ENCODE data around the gene CCDC157. TPM values are rescaled to one million over a fixed set of nuclear protein-coding genes. Genes with fewer than 3 reads are reported as not detected.

CCDC157 gene
- total and polyA plus RNA-seq, 2 donors (not counting 1 experiment from before 2014, with no cell fraction given) = 3.6 to 6.4 TPM

DNA sequence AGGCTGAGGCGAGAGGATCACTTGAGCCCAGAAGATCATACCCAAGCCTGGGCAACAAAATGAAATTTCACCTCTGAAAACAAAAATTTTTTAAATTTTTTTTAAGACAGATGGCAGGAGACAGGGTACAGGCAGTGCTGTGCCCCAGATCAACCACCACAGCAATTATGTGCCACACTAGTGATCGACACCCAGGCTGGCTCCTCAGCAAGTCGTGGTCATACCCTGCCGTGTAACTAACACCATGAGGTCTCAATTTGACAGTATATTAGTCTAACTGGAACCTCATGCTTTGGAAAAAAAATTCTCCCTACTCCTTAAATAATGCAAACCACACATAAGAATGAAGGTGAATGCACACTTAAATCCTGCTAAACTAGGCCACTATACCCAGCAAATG lies 8.4 kb upstream of the CCDC157 start:
- Mint-ChIP-seq H3K27me3 (no peaks in the 10 kb centered on the region), H3K4me3 (no peak overlapping the region), H3K27ac (peak overlapping the region; percentile 17), H3K9me3 (ENCODE audit: insufficient read depth) (no peaks in the 10 kb centered on the region), H3K4me1 (peaks cover 27% of the 10 kb centered on the region)
- Histone ChIP-seq H3K27me3 (replicated peaks in 1 of 4; ENCODE audit: control extremely low read depth in 1 of 4, control insufficient read depth in 3 of 4, insufficient read depth in 4 of 4, low read length in 3 of 4) (no peaks in the 10 kb centered on the region), H2AFZ (ENCODE audit: insufficient read depth, low read depth, low read length, poor library complexity, severe bottlenecking) (no peak overlapping the region), H3K36me3 (replicated peaks in 1 of 2; ENCODE audit: control extremely low read depth in 1 of 2, control insufficient read depth in 1 of 2, extremely low read depth in 1 of 2, insufficient read depth in 2 of 2, low read length in 1 of 2) (peaks cover 31 to 90% of the 10 kb centered on the region in 2 experiments), H3K4me1 (ENCODE audit: control insufficient read depth in 2 of 2, insufficient read depth in 2 of 2, low read length in 2 of 2) (no peaks in the 10 kb centered on the region), H3K9ac (ENCODE audit: low read length) (no peak overlapping the region), H3K27ac (ENCODE audit: low read length in 2 of 2) (no peak overlapping the region), H3K4me3 (ENCODE audit: control extremely low read depth in 1 of 5, extremely low read depth in 1 of 5, insufficient read depth in 1 of 5, low read depth in 2 of 5, low read length in 4 of 5) (no peak overlapping the region), H3K79me2 (ENCODE audit: control insufficient read depth, insufficient read depth, low read length) (peaks cover 78% of the 10 kb centered on the region), H4K20me1 (ENCODE audit: control insufficient read depth, insufficient read depth, low read length, poor library complexity, severe bottlenecking) (peaks cover 92% of the 10 kb centered on the region), H3K9me3 (ENCODE audit: control extremely low read depth in 1 of 3, control insufficient read depth in 2 of 3, insufficient read depth in 1 of 3, low read length in 2 of 3) (no peaks in the 10 kb centered on the region), H3K4me2 (replicated peaks; ENCODE audit: low read depth, low read length, poor library complexity, severe bottlenecking) (no peak overlapping the region)
- TF ChIP-seq, protein P1, sequence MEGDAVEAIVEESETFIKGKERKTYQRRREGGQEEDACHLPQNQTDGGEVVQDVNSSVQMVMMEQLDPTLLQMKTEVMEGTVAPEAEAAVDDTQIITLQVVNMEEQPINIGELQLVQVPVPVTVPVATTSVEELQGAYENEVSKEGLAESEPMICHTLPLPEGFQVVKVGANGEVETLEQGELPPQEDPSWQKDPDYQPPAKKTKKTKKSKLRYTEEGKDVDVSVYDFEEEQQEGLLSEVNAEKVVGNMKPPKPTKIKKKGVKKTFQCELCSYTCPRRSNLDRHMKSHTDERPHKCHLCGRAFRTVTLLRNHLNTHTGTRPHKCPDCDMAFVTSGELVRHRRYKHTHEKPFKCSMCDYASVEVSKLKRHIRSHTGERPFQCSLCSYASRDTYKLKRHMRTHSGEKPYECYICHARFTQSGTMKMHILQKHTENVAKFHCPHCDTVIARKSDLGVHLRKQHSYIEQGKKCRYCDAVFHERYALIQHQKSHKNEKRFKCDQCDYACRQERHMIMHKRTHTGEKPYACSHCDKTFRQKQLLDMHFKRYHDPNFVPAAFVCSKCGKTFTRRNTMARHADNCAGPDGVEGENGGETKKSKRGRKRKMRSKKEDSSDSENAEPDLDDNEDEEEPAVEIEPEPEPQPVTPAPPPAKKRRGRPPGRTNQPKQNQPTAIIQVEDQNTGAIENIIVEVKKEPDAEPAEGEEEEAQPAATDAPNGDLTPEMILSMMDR (IDR thresholded peaks at IDR 0.05) = no peak
- TF ChIP-seq EZH2 (IDR thresholded peaks at IDR 0.05; ENCODE audit: borderline replicate concordance, insufficient read depth, low read depth, low read length, poor library complexity, severe bottlenecking) = no peak
- no peak for ATAC-seq (ENCODE audit: low read depth)
- ChIA-PET CTCF (interaction anchor here (1.2 to 12.3 kb wide), 3 partner anchors 8 to 60 kb away, joined by 3 to 169 read pairs (median 5); partner anchors contain the start of genes CASTOR1 and SF3A1), POLR2A (no interaction called here)
- intact Hi-C loops (cut with micrococcal nuclease) = no loop called here
- no peak for DNase-seq
- no CpG with 5 or more reads among the region's 4 CpGs for WGBS (ENCODE audit: insufficient coverage)

DNA sequence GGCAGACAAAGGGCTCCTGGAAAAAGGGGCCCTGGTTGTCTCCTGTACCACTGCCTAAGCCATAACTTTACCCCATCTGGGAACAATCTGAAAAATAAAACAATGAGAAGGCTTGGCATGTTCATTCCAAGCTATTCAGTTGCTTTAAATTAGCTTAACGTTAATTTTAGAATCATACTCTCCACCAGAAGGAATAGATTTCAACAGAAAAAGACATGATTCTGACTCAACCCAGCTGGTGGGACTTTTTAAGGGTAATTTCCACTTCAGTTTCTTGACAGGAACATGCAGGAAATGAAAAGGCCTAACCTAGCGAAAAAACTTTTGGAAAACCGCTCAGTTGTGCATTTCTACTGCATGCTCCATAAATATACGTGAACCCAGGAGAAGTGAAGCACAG lies 8.0 kb upstream of the CCDC157 start:
- ChIA-PET CTCF (interaction anchor here (0.7 to 12.3 kb wide), 4 partner anchors 11 to 61 kb away, joined by 3 to 169 read pairs (median 5); partner anchors contain the start of gene CASTOR1), POLR2A (no interaction called here)
- Mint-ChIP-seq H3K27ac (peak overlapping the region; percentile 17), H3K9me3 (ENCODE audit: insufficient read depth) (no peaks in the 10 kb centered on the region), H3K4me3 (no peak overlapping the region), H3K27me3 (no peaks in the 10 kb centered on the region), H3K4me1 (peaks cover 30% of the 10 kb centered on the region)
- 61% methylated on average over 3 of the region's 4 CpGs for WGBS (ENCODE audit: insufficient coverage)
- Histone ChIP-seq H3K27me3 (replicated peaks in 1 of 4; ENCODE audit: control extremely low read depth in 1 of 4, control insufficient read depth in 3 of 4, insufficient read depth in 4 of 4, low read length in 3 of 4) (no peaks in the 10 kb centered on the region), H2AFZ (ENCODE audit: insufficient read depth, low read depth, low read length, poor library complexity, severe bottlenecking) (no peak overlapping the region), H3K36me3 (replicated peaks in 1 of 2; ENCODE audit: control extremely low read depth in 1 of 2, control insufficient read depth in 1 of 2, extremely low read depth in 1 of 2, insufficient read depth in 2 of 2, low read length in 1 of 2) (peaks cover 31 to 89% of the 10 kb centered on the region in 2 experiments), H3K4me3 (ENCODE audit: control extremely low read depth in 1 of 5, extremely low read depth in 1 of 5, insufficient read depth in 1 of 5, low read depth in 2 of 5, low read length in 4 of 5) (no peak overlapping the region), H3K4me2 (replicated peaks; ENCODE audit: low read depth, low read length, poor library complexity, severe bottlenecking) (no peak overlapping the region), H3K4me1 (ENCODE audit: control insufficient read depth in 2 of 2, insufficient read depth in 2 of 2, low read length in 2 of 2) (peaks cover 0 to 2% of the 10 kb centered on the region in 2 donors), H3K9ac (ENCODE audit: low read length) (no peak overlapping the region), H3K79me2 (ENCODE audit: control insufficient read depth, insufficient read depth, low read length) (peaks cover 82% of the 10 kb centered on the region), H3K27ac (ENCODE audit: low read length in 2 of 2) (no peak overlapping the region), H3K9me3 (ENCODE audit: control extremely low read depth in 1 of 3, control insufficient read depth in 2 of 3, insufficient read depth in 1 of 3, low read length in 2 of 3) (no peaks in the 10 kb centered on the region), H4K20me1 (ENCODE audit: control insufficient read depth, insufficient read depth, low read length, poor library complexity, severe bottlenecking) (peaks cover 88% of the 10 kb centered on the region)
- no peak for DNase-seq
- intact Hi-C loops (cut with micrococcal nuclease) = no loop called here
- no peak for ATAC-seq (ENCODE audit: low read depth)
- TF ChIP-seq EZH2 (IDR thresholded peaks at IDR 0.05; ENCODE audit: borderline replicate concordance, insufficient read depth, low read depth, low read length, poor library complexity, severe bottlenecking) = no peak
- TF ChIP-seq, protein P1 (IDR thresholded peaks at IDR 0.05) = no peak

Data from B cell (primary cell).